ENCODE measurements around the gene CHMP4B.

CHMP4B gene

GRCh38 chr20:33902011-33902410 is 90.9 kb downstream of the CHMP4B start:
- no peak overlapping the region for H3K27ac ChIP-seq
- ChIA-PET POLR2A (ENCODE audit: low non-redundant PET) (no interaction called here), CTCF (interaction anchor here (1.1 kb wide), 1 partner anchor 13 kb away, joined by 3 read pairs; no protein-coding TSS in a partner anchor)
- TF ChIP-seq CTCF (conservative IDR thresholded peaks at IDR 0.05; ENCODE audit: low read depth), result no peak
- no peak for DNase-seq (ENCODE audit: low spot score)

Measured in RWPE1 (cell line).